ENCODE data around the gene MYO15B. TPM values are rescaled to one million over a fixed set of nuclear protein-coding genes. Genes with fewer than 3 reads are reported as not detected.
"Not testable (repeated sequence)": the region's sequence is repeated elsewhere in the genome, so short reads cannot be mapped to it uniquely, and the experiment has no call there.

MYO15B gene
- total RNA-seq, 1 donor from 2014 or later = 18.1 TPM

DNA sequence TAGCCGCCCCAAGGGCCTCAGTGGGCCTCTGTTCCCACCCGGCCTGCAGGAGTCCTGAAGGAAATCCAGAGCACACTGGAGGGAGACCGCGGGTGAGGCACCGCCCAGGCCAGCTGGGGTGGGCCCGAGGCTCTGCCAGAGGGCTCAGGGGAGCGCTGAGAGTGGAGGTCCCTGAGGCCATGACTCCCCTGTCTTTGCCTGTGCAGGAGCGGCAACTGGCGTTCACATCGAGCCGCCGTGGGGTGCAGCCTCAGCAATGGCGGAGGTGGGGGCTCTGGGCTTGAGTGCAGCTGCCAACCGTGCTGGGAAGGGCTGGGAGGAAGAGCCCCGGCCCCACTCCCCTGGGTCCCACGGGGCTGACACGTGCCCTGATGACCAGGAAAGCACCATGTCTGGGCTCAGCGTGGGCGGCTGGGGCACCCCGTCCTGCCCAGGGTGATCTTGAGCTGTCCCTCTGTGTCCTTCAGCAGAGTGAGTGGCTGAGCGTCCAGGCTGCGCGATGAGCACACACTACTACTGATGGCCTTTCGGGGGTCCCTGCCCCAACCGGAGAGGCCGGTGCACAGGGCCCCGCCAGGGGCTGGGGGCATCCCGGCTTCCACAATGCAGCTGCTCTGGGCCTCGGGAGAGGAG lies 13.1 kb upstream of the MYO15B start:
- intact Hi-C loops (cut with micrococcal nuclease) = no loop called here

DNA sequence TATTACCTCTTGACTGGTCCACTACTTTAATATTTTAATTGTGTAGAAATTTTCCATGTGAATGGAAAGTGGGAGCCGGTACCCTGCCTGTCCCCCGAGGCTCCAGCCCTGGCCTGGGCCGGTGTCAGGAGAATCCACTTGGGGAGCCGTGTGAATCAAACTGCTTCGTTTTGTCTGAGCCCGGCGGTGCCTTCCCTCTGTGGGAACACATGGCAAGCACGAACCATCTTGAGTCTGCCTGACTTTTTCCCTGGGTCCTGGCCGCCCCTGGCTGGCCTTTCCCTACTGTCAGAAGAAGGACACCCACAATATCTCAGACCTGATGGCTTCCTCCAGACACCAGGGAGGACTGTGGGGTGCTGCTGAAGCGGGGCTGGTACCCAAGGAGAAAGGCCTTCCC lies 12.4 kb upstream of the MYO15B start:
- Mint-ChIP-seq H3K4me1 (ENCODE audit: low read depth) (peaks cover 5% of the 10 kb centered on the region), H3K36me3 (ENCODE audit: low read depth) (no peaks in the 10 kb centered on the region), H3K9me3 (no peaks in the 10 kb centered on the region), H3K27ac (no peak overlapping the region), H3K4me3 (no peak overlapping the region), H3K27me3 (ENCODE audit: insufficient read depth) (peaks cover 1% of the 10 kb centered on the region)
- DNase-seq (ENCODE audit: low spot score) = no peak
- intact Hi-C loops (cut with micrococcal nuclease) = no loop called here

More for the DNA sequence above, 13.1 kb upstream of the MYO15B start:
- H3K4me3 Mint-ChIP-seq = no peak overlapping the region
- H3K27me3 Mint-ChIP-seq (ENCODE audit: insufficient read depth) = peaks cover 1% of the 10 kb centered on the region
- peaks cover 5% of the 10 kb centered on the region for H3K4me1 Mint-ChIP-seq (ENCODE audit: low read depth)
- DNase-seq (ENCODE audit: low spot score) = no peak
- H3K27ac Mint-ChIP-seq = no peak overlapping the region
- H3K9me3 Mint-ChIP-seq = no peaks in the 10 kb centered on the region
- H3K36me3 Mint-ChIP-seq (ENCODE audit: low read depth) = no peaks in the 10 kb centered on the region

DNA sequence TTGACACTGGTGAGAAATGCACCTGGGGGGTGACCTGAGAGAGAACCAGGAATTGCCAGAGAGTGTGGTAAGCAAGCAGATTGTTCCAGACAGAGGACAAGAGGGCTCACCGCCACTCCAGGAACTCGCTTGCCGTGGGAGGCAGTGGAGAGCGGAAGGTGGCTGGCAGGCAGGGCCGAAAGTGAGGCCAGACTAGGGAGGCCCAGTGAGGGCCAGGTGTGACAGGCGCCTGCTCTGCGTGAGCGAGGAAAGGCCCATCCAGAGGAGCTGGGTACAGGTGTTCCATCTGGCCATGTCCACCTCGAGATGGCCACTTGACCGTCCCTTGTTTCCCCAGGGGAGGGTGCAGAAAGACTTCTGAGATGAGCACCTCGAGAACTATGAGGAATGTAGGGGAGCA lies 11.9 kb upstream of the MYO15B start:
- no peak overlapping the region for H3K27ac Mint-ChIP-seq
- intact Hi-C loops (cut with micrococcal nuclease) = no loop called here

DNA sequence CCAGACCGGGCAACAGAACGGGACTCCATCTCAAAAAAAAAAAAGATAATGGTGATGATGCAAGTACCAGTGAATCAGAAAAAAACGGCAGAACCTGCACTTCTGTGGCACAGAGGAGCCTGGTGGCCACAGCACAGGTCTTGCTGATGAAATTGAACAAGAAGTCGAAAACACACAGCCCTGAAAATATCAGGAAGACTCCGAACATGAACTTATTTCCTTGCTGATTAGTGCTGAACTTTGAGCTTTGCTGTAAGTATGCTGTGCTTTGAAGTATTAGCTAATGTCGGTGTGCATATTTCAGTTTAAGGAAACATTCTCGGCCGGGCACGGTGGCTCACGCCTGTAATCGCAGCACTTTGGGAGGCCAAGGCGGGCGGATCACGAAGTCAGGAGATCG lies 10.9 kb upstream of the MYO15B start:
- Mint-ChIP-seq H3K9me3 (peaks cover 4% of the 10 kb centered on the region), H3K36me3 (ENCODE audit: low read depth) (no peaks in the 10 kb centered on the region), H3K4me1 (ENCODE audit: low read depth) (peaks cover 8% of the 10 kb centered on the region), H3K4me3 (no peak overlapping the region), H3K27me3 (ENCODE audit: insufficient read depth) (peaks cover 12% of the 10 kb centered on the region), H3K27ac (no peak overlapping the region)
- no peak for DNase-seq (ENCODE audit: low spot score)
- intact Hi-C loops (cut with micrococcal nuclease) = no loop called here

More for the DNA sequence above, 11.9 kb upstream of the MYO15B start:
- Mint-ChIP-seq H3K9me3 (no peaks in the 10 kb centered on the region), H3K4me3 (no peak overlapping the region), H3K36me3 (ENCODE audit: low read depth) (no peaks in the 10 kb centered on the region), H3K4me1 (ENCODE audit: low read depth) (peaks cover 5% of the 10 kb centered on the region), H3K27me3 (ENCODE audit: insufficient read depth) (peaks cover 5% of the 10 kb centered on the region)
- DNase-seq (ENCODE audit: low spot score) = no peak

DNA sequence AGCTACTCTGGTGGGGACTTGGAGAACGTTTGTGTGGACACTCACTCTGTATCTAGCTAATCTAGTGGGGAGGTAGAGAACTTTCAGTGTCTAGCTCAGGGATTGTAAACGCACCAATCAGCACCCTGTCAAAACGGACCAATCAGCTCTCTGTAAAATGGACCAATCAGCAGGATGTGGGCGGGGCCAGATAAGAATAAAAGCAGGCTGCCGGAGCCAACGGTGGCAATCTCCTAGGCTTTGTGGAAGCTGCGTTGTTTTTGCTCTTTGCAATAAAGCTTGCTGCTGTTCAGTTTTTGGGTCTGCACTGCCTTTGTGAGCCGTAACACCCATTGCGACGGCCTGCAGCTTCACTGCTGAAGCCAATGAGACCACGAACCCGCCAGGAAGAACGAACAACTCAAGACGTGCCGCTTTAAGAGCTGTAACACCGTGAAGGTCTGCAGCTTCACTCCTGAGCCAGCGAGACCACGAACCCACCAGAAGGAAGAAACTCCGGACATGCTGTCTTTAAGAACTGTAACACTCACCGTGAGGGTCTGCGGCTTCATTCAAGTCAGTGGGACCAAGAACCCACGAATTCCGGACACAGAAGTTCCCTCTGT lies 6.4 kb upstream of the MYO15B start:
- intact Hi-C loops (cut with micrococcal nuclease) = loop anchor here (1.0 to 10.0 kb wide), 3 partner anchors 8 to 306 kb away; partner anchors contain the start of genes MIF4GD and TMEM94
- H3K27ac Mint-ChIP-seq; H3K36me3 Mint-ChIP-seq (ENCODE audit: low read depth); H3K9me3 Mint-ChIP-seq; H3K4me1 Mint-ChIP-seq (ENCODE audit: low read depth): not testable (repeated sequence)
- peaks cover 24% of the 10 kb centered on the region for H3K27me3 Mint-ChIP-seq (ENCODE audit: insufficient read depth)
- peak; percentile 47 for DNase-seq (ENCODE audit: low spot score)
- peak overlapping the region; percentile 74 for H3K4me3 Mint-ChIP-seq

DNA sequence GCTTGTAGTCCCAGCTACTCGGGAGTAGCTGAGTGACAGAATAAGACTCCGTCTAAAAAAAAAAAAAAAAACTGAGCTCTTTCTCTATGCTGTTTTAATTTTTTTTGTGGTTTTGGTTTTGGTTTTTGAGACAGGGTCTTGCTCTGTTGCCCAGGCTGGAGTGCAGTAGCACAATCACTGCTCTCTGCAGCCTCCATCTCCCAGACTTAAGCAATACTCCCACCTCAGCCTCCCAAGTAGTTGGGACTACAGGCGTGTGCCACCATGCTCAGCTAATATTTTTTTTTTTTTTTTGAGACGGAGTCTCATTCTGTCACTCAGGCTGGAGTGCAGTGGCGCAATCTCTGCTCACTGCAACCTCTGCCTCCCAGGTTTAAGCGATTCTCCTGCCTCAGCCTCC lies 4.4 kb upstream of the MYO15B start:
- H3K4me3 Mint-ChIP-seq; H3K27ac Mint-ChIP-seq; H3K36me3 Mint-ChIP-seq (ENCODE audit: low read depth); H3K4me1 Mint-ChIP-seq (ENCODE audit: low read depth); H3K9me3 Mint-ChIP-seq; DNase-seq (ENCODE audit: low spot score): not testable (repeated sequence)
- H3K27me3 Mint-ChIP-seq (ENCODE audit: insufficient read depth) = peaks cover 35% of the 10 kb centered on the region
- intact Hi-C loops (cut with micrococcal nuclease) = loop anchor here (10.0 kb wide), 1 partner anchor 308 kb away; the partner anchor contains the start of gene MIF4GD

DNA sequence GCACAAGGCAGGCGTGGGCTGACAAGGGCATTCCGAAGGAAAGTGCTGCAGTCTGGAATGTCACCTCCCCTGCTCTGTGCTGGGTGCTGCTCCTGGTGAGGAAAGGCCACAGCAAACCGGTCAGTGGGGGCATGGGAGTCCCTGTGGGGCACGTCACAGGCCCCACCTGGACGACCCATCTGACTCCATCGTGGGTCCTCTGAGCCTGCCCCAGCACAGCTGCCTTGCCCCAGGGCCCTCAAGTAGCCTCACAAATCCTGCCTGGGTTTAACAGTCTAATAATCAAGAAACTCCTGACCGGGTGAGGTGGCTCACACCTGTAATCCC lies 2.8 kb upstream of the MYO15B start:
- peaks cover 4% of the 10 kb centered on the region for H3K9me3 Mint-ChIP-seq

DNA sequence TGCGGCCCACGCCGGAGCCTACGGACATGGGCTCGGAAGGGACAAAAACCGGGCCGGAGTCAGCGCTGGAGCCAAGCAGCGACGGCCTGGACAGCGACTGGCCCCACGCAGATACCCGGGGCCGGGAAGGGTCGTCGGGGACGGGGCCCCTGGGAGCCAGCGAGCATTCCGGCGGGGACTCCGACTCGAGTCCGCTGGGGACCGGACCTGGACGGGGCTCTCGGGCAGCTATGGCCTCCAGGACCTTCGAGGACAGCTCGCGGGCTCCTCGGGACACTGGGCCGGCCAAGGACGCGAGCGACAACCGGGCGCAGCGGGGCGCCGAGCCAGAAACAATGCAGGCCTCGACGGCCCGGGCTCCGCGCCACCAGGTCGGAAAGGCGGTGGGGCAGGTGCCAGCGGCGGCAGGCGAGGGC lies 1.0 kb downstream of the MYO15B start:
- no peak for DNase-seq (ENCODE audit: low spot score)
- H3K9me3 Mint-ChIP-seq = no peaks in the 10 kb centered on the region
- peak overlapping the region; percentile 39 for H3K4me3 Mint-ChIP-seq
- no peak overlapping the region for H3K27ac Mint-ChIP-seq
- intact Hi-C loops (cut with micrococcal nuclease) = loop anchor here (1.0 to 10.0 kb wide), 9 partner anchors 7 to 391 kb away; partner anchors contain the start of genes ACOX1, LLGL2, MIF4GD and RECQL5
- no peaks in the 10 kb centered on the region for H3K4me1 Mint-ChIP-seq (ENCODE audit: low read depth)
- H3K27me3 Mint-ChIP-seq (ENCODE audit: insufficient read depth) = peaks cover 20% of the 10 kb centered on the region
- H3K36me3 Mint-ChIP-seq (ENCODE audit: low read depth) = no peaks in the 10 kb centered on the region

More for the DNA sequence above, 2.8 kb upstream of the MYO15B start:
- no peaks in the 10 kb centered on the region for H3K36me3 Mint-ChIP-seq (ENCODE audit: low read depth)
- no peak overlapping the region for H3K27ac Mint-ChIP-seq
- peaks cover 8% of the 10 kb centered on the region for H3K4me1 Mint-ChIP-seq (ENCODE audit: low read depth)
- intact Hi-C loops (cut with micrococcal nuclease) = loop anchor here (10.0 kb wide), 1 partner anchor 310 kb away; the partner anchor contains the start of gene MIF4GD
- no peak for DNase-seq (ENCODE audit: low spot score)
- no peak overlapping the region for H3K4me3 Mint-ChIP-seq
- H3K27me3 Mint-ChIP-seq (ENCODE audit: insufficient read depth) = peaks cover 37% of the 10 kb centered on the region

DNA sequence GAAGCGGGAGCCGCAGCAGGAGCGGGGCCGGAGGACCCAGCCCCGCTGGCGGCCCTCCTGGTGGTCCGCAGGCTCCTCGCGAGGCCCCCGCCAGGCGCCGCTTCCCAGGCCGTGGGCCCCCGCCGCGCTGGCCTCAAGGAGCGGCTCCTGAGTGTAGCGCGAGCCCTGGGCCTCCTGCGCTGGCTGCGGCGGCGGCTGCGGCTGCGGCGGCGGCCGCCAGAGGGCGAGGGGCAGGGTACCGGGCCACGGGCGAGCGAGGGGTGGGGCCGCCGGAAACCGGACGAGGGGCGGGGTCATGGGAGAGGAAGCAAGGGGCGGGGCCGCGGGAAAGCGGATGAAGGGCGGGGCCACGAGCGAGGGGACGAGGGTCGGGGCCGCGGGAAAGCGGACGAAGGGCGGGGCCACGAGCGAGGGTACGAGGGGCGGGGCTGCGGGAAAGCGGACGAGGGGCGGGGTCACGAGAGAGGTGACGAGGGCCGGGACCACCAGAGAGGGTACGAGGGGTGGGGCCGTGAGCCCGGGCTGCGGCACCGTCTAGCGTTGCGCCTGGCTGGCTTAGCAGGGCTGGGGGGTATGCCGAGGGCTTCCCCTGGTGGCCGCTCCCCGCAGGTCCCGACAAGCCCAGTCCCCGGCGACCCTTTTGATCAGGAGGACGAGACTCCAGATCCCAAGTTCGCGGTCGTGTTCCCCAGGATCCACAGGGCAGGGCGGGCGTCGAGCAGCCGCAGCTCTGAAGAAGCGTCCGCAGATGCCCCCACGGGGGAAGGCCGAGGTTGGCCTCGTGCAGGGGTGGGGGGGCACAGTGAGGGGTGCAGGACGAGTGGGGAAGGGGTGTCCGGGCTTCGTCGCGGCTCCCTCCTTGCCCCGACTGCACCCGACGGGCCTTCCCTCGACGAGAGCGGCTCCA lies 1.7 kb downstream of the MYO15B start:
- Mint-ChIP-seq H3K36me3 (ENCODE audit: low read depth) (no peaks in the 10 kb centered on the region), H3K27me3 (ENCODE audit: insufficient read depth) (peaks cover 17% of the 10 kb centered on the region), H3K9me3 (no peaks in the 10 kb centered on the region), H3K4me3 (peak overlapping the region; percentile 78), H3K4me1 (ENCODE audit: low read depth) (no peaks in the 10 kb centered on the region), H3K27ac (peak overlapping the region; percentile 77)
- peak; percentile 88 for DNase-seq (ENCODE audit: low spot score)
- intact Hi-C loops (cut with micrococcal nuclease) = loop anchor here (1.0 to 10.0 kb wide), 9 partner anchors 8 to 390 kb away; partner anchors contain the start of genes ACOX1, LLGL2, MIF4GD and RECQL5

DNA sequence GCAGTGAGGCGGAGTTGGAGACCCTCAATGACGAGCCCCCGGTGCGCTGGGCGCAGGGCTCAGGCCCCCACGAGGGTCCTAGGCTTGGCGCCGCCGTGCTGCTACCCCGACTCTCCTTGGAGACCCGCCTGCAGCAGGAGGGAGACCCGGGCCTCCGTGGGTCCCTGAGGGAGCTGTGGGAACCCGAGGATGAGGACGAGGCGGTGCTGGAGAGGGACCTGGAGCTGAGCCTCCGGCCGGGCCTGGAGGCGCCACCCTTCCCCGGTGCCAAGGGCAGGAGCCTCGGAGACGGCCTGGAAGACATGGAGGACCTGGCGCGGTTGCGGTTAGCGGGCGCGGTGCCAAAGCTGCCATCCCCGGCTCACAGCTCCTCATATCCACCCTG lies 2.3 kb downstream of the MYO15B start:
- no peaks in the 10 kb centered on the region for H3K36me3 Mint-ChIP-seq (ENCODE audit: low read depth)
- H3K27ac Mint-ChIP-seq = no peak overlapping the region
- no peaks in the 10 kb centered on the region for H3K4me1 Mint-ChIP-seq (ENCODE audit: low read depth)
- H3K27me3 Mint-ChIP-seq (ENCODE audit: insufficient read depth) = peaks cover 17% of the 10 kb centered on the region
- DNase-seq (ENCODE audit: low spot score) = no peak
- intact Hi-C loops (cut with micrococcal nuclease) = loop anchor here (1.0 to 10.0 kb wide), 9 partner anchors 9 to 389 kb away; partner anchors contain the start of genes ACOX1, LLGL2, MIF4GD and RECQL5
- H3K4me3 Mint-ChIP-seq = no peak overlapping the region
- H3K9me3 Mint-ChIP-seq = no peaks in the 10 kb centered on the region

DNA sequence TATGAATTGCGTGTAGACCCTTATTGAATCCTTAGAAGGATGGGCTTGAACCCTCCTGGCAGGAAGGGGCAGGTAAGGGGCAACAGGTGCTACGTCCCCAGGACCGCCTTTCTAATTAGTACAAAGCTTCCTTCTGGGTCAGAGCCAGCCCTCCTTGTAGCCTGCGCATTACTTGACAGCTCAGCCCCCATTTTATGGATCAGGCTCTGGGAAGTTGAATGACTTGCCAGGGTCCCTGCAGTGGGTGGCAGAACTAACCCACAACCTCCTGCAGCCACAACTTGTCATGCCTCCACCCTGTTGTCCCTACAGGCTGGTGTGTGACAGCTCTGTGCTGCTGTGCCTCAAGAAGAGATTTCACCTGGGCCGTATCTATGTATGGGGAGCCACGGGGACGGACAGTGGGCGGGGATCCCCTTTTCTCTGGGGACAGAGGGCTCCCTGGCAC lies 2.7 kb downstream of the MYO15B start:
- intact Hi-C loops (cut with micrococcal nuclease) = no loop called here
- H3K4me1 Mint-ChIP-seq (ENCODE audit: low read depth) = no peaks in the 10 kb centered on the region
- H3K36me3 Mint-ChIP-seq (ENCODE audit: low read depth) = no peaks in the 10 kb centered on the region
- no peak overlapping the region for H3K27ac Mint-ChIP-seq
- H3K27me3 Mint-ChIP-seq (ENCODE audit: insufficient read depth) = peaks cover 17% of the 10 kb centered on the region
- no peaks in the 10 kb centered on the region for H3K9me3 Mint-ChIP-seq
- no peak for DNase-seq (ENCODE audit: low spot score)
- H3K4me3 Mint-ChIP-seq = peak overlapping the region; percentile 26

DNA sequence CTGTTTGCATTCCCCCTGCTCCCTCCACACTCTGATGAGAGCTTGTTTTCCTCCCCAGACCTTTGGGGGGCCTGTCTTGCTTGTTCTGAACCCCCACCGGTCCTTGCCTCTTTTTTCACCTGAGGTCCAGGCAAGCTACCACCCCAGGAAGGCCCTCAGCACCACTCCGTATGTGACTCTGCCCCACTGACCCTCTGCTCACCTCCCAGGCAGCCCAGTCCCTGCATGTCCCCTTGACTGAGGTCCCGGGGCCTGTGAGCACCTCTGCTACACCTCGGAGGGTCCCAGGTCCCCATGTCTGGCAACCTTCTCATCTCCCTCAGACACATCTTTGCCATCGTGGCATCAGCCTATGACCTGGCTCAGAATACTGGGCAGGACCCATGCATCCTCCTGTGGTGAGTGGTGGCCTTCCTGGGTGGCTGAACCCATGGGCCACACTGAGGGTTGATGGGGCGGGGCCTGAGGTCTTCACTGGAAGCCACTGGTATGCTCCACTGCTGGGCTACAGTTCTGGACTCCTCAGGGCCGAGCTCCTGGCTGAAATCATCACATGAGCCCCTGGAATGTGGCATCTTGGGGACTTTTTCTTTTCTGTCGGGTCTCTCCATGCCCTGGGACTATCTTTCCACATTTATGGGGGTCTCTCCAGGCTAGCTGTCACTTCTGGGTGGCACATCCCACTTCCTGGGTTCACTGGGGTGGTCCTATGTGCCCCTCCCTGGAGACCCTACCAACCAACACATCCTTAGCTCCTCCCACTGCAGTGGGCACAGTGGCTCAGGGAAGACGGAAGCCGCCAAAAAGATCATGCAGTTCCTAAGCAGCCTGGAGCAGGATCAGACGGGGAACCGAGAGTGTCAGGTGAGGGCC lies 3.5 kb downstream of the MYO15B start:
- H3K4me1 Mint-ChIP-seq (ENCODE audit: low read depth) = no peaks in the 10 kb centered on the region
- intact Hi-C loops (cut with micrococcal nuclease) = no loop called here

More for the DNA sequence above, 3.5 kb downstream of the MYO15B start:
- no peaks in the 10 kb centered on the region for H3K9me3 Mint-ChIP-seq
- peak overlapping the region; percentile 50 for H3K4me3 Mint-ChIP-seq
- no peak overlapping the region for H3K27ac Mint-ChIP-seq
- DNase-seq (ENCODE audit: low spot score) = no peak
- H3K36me3 Mint-ChIP-seq (ENCODE audit: low read depth) = no peaks in the 10 kb centered on the region
- peaks cover 16% of the 10 kb centered on the region for H3K27me3 Mint-ChIP-seq (ENCODE audit: insufficient read depth)
